ENCODE data around the gene ADSL.
A peak's percentile ranks its signal among the peaks of the same experiment; 100 is the strongest.

Gene ADSL

DNA sequence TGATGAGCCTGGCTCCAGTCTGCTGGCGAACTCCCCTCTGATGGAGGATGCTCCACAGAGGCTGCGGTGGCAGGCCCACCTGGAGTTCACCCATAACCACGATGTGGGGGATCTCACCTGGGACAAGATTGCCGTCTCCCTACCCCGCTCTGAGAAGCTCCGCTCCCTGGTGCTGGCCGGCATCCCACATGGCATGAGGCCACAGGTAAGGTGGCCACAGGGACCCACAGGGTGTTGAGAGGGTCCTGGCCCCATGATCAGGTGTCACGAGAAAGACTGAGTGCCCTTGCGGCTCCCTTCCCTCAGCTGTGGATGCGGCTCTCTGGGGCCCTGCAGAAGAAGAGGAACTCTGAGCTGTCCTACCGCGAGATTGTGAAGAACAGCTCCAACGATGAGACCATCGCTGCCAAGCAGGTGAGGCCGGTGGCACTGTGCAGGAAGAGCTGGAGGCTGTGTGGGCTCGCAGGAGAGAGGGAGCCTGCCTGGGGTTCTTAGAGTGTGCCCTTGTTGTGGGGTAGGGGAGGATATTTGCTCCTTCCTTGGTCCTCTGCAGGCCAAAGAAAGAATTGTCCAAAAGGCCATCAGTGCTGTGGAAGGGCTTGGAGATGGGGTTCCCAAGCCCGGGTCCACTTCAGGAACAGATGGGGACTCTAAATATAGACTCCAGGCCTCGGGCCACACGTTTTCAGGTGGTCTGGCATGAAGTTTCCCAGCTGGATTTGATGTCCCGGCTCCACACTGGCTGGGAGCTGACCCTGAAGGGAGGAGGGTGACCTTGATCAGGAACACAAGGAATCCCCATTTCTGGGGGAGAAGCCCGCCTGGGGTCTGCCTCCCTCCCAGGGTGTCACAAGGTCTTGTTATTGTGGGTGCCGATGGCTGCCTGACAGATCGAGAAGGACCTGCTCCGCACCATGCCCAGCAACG, 58.2 kb downstream of the ADSL start:
- no peak for DNase-seq

DNA sequence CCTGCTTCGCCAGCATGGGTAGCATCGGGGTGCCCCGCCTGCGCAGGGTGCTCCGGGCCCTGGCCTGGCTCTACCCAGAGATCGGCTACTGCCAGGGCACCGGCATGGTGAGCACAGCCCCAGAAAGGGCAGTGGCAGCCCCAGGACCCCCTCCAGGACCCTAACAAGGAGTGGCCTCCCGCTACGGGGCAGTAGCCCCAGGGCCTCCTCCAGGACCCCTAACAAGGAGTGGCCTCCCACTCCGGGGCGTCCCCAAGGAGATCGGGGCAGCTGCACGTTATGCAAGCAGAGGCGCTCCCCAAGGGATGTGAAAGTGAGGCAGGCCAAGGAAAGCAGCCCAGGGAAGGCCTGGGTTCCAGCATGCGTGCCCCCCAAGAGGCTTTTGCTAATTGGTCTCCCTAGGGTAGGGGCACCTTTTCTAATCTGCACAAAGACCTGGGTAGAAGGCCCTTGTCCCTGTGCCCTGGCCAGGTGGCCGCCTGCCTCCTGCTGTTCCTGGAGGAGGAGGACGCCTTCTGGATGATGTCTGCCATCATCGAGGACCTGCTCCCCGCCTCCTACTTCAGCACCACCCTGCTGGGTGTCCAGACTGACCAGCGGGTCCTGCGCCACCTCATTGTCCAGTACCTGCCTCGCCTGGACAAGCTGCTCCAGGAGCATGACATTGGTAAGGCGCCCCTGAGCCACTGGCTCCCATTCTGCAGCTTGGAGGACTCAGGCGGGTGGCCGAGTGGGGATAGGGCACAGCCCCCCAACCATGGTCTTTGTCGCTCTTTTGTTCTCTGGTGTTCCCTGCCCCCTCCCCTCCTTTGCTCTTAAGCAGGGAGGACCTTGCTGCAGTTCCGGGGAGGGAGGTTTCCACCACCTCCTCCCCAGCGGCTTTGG, 59.1 kb downstream of the ADSL start:
- DNase-seq = no peak

DNA sequence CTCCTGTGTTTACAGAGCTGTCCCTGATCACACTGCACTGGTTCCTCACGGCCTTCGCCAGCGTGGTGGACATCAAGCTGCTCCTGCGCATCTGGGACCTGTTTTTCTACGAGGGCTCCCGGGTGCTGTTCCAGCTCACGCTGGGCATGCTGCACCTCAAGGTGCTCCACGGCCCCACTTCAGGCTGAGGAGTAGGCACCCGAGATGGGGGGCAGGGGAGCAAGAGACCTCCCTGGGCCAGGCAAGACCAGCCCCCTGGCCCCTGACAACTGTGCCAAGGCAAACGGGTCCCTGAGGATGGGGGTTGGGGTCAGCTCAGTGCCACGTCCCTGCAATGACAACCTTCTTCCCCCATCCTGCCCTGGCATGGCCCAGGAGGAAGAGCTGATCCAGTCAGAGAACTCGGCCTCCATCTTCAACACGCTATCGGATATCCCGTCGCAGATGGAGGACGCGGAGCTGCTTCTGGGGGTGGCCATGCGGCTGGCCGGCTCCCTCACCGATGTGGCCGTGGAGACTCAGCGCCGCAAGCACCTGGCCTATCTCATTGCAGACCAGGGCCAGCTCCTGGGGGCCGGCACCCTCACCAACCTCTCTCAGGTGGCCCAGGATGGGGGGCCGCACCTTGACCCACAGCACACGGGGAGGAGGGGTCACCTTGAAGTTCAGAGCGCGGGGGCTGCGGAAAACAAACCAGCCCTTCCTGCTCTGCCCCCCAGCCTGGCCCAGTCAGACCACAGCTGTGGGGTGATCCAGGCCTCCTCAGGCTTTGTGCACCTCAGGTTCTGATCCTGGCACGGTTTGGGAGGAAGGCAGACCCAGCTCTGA, 60.0 kb downstream of the ADSL start:
- DNase-seq = no peak

DNA sequence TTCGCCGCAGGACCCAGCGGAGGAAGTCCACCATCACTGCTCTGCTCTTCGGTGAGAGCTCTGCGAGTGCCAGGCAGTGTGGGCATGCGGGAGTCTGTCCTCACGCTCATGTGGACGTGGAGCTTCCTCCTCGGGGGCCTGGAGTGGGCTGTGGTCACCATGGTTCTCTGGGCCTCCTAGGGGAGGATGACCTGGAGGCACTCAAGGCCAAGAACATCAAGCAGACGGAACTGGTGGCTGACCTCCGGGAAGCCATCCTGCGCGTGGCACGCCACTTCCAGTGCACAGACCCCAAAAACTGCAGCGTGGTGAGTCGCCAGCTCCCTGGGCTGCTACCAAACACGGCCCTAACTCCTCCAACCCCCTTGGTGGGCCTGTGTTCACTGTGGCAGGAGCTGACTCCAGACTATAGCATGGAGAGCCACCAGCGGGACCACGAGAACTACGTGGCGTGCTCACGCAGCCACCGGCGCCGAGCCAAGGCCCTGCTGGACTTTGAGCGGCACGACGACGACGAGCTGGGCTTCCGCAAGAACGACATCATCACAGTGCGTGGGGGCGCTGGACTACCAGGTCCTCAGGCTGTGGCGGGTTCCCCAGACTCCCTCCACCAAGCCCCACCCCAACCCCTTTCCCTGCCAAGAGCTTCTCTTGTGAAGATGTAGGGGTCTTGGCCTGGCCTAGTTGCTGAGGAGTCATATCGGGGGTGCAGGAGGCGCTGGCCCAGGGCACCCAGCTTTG, 60.9 kb downstream of the ADSL start:
- DNase-seq = no peak

DNA sequence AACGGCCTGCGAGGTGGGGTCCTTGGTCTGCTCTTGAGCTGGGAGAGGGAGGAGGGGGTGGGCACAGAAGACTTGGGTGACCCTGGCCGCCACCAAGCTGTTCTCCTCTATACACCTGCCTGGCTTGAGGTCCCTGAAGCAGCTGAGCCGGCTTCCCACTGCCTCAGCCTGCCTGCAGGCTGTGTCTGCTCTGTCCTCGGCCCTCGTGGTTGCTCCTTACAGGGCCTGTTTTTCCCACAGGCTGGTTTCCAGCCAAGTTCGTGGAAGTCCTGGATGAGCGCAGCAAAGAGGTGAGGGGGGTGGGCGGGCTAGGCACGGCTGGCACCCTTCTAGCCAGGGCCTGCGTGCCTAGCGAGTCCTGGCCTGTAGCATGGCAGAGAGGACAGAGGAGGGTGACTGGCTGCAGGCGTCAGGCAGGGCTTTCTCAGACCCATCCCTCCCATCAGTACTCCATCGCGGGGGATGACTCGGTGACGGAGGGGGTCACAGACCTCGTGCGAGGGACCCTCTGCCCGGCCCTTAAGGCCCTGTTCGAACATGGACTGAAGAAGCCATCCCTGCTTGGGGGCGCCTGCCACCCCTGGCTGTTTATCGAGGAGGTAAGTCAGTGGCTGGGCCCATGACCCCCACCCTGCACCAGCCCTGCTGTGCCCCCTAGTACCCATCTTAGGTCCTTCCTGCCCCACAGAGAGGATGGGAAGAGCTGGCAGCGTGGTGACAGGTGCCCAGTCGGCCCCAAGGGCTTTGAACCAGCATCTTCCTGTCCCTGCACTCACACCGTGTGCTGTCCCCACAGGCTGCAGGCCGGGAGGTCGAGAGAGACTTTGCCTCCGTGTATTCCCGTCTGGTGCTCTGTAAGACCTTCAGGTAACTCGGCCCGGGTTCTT, 61.8 kb downstream of the ADSL start:
- DNase-seq = peak in 1 of 56 donors; percentile 16

DNA sequence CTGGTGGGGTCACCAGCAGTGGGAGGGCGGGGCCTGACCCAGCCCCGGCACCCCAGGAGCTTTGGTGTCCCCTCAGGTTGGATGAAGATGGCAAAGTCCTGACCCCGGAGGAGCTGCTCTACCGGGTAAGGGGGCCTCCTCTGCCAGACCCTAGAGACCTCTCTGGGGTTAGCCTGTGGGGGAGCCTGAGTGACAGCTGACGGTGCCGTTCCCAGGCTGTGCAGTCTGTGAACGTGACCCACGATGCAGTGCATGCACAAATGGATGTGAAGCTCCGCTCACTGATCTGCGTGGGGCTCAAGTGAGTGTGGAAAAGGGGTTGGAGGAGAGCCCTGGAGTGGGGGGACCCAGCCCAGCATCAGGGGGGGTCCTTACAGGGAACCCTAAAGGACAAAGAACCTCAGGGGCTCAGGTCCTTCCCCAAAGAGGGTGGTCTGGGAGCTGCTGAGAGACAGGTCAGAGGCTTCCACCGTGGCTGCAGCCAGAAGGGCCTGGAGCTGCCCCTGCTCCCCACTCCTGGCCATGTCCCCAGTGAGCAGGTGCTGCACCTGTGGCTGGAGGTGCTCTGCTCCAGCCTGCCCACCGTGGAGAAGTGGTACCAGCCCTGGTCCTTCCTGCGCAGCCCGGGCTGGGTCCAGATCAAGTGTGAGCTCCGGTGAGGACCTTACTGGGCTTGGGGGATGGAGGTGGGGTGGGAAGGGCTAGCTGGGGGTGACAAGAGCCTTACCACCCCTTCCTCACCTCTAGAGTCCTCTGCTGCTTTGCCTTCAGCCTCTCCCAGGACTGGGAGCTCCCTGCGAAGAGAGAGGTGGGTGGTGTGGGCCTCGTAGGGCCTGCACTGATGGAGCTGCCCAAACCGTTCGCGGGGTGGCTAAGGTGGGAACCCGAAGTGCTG, 62.7 kb downstream of the ADSL start:
- no peak for DNase-seq

DNA sequence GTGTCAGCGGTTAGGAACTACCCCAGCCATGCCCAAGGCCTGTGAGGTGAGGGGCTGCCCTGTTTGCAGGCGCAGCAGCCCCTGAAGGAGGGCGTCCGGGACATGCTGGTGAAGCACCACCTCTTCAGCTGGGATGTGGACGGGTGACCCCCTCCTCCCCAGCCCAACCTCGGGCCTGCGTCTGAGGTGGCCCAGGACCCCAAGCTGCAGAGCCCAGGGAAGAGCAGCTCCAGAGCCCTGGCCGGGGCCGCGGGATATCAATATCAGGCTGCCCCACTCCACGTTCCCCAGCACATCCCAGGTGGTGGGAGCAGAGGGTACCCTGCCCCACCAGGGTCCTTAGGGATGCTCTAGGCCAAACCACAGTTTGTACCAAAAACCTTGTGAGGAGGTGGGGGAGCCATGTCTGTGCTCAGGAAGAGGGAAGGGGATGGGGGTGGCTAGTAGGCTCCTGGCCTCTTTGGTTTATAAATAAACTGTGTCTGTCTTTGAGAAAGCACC, 63.4 kb downstream of the ADSL start:
- DNase-seq = no peak

DNA sequence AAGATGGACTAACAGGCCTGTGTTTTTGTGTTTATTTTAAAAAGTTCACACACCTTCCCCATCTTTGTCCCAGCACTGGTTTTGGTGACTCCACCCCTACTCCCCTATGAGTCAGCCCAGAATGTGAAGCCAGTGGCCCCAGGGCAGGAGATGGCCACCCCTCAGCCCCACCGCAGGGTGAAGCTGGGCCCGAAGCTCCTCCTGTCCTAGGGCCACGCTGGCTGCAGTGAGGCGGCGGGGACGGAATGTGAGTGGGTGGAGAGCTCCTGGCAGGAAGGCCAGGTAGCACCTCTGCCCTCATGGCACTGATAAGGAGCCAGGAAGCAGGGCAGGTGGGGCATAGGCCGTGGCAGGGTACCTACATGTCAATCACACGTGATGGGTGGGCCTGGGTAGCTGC, 64.0 kb downstream of the ADSL start:
- no peak for DNase-seq

DNA sequence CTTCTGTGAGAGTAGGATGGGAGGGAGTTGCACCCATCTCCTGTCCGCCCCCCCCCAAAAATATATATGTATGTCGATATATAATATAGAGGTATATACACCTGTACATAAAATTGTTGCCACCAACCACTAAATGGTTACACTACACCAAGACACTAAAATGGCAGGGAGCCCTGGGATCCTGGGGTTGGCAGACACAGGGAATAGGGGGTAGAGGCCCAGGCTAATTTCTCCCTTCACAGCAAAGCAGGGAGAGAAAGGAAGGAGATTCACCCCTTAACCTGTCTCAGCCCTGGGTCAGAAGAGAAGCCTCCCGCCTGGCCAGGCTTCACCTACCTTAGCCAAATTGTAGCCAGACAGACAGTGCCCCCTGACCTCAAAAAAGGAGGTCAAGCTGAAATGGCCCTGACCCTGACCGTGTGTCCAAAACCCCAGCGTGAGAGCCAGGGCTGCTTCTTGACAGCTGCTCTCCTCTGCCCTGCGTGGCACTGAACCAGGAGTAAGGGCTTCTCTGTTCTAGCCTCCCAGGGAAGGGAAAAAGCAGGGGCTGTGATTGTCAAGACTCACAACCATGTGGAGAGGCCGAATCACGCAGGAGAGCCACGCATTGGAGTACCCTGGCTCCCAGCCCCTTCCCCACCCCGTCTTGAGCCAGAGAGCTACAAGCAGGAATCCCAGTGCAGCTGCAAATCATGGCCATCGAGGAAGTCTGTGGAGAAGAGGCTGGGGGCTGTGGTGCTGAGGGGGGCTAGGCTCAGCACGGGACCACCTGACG, 64.6 kb downstream of the ADSL start:
- DNase-seq = no peak

DNA sequence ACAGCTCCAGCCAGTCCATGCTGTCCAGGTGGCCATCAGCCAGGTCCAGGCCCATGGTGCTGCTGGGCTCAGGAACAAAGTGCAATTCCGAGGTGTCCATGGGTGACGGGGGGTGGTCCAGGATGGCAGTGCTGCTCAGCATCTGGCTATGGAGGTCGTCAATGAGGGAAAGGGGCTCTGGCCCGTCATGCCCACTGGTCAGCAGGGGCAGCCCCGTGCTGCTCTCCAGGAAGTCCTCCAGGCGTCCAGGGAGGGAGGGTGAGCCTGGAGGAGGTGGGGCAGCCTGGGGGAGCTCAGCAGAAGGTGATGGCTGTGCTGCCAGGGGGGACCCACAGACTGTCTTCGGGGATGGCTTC, 65.2 kb downstream of the ADSL start:
- no peak for DNase-seq

DNA sequence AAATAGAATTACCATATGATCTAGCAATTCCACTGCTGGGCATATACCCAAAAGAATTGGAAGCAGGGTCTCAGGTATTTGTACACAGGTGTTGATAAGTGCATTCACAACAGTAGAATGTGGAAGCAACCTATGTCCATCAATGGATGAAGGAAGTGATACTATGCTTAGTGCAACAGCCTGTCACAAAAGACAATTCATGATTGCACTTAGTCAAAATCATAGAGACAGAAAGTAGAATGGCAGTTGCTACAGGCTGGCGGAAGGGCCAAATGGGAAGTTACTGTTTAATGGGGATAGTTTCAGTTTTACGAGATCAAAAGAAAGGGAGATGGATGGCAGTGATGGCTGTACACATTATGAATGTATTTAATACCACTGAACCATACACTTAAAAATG, 66.1 kb downstream of the ADSL start:
- no peak for DNase-seq

DNA sequence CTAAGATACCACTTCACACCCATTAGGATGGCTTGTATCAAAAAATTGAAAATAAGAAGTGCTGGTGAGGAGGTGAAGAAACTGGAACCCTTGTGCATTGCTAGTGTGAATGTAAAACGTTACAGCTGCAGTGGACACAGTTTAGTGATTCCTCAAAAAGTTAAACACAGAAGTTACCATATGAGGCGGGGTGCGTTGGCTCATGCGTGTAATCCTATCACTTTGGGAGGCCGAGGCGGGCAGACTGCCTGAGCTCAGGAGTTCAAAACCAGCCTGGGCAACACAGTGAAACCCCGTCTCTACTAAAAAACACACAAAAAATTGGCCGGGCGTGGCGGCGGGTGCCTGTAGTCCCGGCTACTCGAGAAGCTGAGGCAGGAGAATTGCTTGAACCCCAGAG, 67.6 kb downstream of the ADSL start:
- no peak for DNase-seq

DNA sequence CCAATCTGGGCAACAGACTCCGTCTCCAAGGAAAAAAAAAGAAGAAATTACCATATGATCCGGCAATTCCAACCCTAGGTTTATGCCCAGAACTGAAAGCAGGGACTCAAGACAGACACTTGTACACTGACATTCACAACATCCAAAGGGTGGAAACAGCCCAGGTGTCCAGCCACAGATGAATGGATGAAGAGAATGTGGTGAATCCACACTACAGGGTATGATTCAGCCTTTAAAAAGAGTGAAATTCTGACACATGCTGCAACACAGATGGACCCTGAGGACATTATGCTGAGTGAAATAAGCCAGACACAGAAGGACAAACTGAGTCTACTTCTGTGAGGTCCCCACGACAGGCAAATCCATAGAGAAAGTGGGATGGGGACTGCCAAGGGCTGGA, 68.0 kb downstream of the ADSL start:
- DNase-seq = no peak

DNA sequence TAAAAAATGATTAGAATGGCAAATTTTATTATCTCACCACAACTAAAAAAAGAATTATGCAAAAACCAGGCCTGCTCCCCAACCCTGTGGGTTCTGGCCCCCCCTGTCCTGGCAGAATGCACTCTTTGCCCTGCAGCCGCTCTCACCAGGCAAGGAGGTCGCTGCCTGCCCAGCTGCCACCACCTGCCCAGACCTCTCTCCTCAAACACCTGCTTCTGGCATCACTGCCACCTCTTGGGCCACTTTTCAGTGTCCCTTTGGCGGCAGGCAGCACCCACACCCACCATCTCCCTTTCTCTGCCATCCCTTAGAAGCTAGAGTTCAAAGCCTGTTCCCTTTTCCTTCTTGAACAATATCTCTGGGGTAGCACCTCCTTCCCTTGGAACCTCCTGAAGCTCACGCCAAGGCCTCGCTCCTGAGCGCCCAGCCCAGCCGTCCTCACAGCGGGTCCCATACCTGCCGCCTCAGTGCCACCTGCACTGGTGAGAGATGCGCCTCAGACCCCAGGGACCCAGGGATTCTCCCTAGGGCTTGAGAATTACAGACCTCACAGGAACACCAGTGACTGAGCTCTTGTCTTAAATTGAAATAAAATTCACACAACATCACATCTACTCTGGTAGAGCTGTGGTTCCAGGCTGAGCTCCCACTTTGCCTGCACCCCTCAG, 68.7 kb downstream of the ADSL start:
- DNase-seq = no peak

DNA sequence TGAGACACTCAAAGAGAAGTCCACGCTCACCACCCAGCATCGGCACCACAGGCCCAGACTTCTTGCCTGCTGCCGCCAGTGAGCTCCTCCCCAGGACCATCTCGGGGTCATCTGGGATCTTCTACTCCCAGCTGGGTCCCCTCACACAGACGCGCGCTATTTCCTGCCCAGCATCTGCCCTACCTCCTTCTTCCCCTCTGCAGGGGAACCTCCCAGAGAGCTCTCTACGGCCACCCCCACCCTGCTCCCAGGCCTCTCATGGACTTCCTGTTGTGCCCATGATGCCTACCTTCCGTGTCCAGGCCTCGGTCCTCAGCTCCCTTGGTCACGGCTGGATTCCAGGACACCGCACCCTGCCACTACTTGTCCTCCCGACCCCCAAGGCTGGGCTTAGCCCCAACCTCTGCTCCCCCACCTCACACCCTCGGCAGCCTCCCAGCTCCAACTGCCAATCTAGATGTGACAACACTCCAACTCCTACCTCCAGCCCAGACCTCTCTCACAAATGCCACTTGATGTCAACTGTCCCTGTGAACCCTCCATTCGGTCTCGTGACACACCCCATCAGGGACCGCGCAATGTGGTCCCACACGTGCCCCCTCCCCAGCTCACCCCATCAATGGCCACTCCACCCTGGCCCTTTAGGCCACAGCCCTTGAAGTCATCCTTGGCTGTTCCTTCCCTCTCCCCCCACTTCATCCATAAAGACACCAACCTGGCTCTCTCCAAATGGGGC, 69.4 kb downstream of the ADSL start:
- peak in 1 of 56 donors; percentile 22 for DNase-seq

DNA sequence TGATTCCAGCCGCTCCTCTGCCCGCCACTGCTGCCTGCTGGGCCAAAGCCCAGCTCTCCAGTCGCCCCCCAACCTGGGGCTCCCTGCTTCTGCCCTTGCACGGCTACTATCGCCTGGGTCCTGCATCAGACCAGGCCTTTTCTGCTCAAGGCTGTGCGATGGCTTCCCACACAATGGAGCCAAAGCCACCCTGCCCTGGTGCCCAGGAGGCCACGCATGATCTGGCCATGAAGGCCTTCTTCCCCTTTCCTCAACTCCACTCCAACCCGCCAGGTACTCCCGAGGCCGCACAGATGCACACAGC, 69.9 kb downstream of the ADSL start:
- no peak for DNase-seq

DNA sequence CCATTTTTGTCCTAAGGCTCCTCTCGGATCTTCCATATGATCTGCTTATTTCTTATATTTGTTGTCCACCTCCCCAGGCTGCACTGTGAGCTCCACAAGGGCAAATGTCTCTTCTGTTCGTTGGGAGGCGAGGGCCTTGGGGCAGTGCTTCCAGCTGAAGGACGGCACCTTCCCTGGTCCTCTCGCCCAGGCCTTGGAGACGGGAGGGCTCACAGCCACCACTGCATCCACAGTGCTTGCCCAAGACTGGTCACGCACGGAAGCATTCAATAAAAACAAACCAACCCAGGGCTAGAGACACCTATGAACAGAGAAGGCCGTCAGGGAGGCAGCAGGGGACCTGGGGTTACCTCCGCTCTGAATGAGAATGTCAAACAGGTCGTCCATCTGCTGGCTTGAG, 70.3 kb downstream of the ADSL start:
- DNase-seq = no peak
